Fibroblast of skin of left biceps (primary cell): ENCODE data around the gene SPOPL.
"Not testable (repeated sequence)": the region's sequence is repeated elsewhere in the genome, so short reads cannot be mapped to it uniquely, and the experiment has no call there.

ENCODE experiments used
- DNase-seq, 2 experiments: peaks; one replicate each; pipeline ENCODE4 v3.0.0-alpha.2; 2013; ENCODE audit warnings: low read depth in 2 of 2

SPOPL gene

DNA sequence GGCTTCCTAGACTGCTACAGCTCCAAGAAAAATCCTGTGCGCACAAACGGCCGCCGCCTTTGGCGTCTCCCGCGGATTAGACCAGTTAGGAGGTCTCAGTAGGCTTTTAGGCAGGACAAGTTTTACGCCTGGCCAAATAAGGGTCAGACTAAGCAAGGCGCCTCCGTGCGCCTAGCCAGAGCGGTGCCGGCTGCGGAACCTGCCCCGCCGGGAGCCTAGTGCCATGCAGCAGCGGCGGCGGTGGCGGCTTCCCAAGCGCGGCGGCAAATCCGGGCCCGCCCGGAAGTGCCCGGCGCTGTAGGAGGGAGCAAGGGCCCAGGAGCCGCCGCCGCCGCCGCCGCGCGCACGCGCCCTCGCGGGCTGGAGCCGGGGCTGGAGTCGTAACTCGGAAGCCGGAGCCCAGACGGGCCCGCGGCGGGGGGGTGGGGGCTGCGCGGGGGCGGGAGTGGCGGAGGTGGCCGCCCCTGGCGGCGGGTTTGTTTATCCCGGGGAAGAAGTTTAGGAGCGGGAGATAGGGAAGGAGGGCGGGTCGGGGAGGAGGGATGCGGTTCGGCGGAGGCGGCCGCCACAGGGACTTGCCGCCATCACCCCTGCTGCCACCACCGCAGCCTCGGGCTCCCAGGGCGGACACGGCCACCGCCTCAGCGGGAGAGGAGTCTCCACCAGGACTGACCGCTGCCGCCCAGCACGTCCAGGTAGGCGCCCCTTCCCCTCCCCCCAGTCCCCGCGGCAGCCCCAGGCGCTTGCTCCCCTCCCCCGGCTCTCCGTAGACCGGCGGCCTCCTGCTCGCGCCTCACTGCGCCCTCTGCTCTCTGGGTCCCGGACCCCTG lies at the start of gene SPOPL:
SPOPL (plus strand) TSS at position 346 of the 830 bp plus-strand sequence. CDS start 48,447 bp downstream, outside the sequence.
- peak; percentile 70 to 78 for DNase-seq

GRCh38 chr2:138452324-138452723 lies 49.2 kb upstream of the SPOPL start:
- no peak for DNase-seq

- no peak for DNase-seq
Measured at GRCh38 chr2:138453815-138454214, 47.8 kb upstream of the SPOPL start.

GRCh38 chr2:138454761-138455160 lies 46.8 kb upstream of the SPOPL start:
- DNase-seq, result no peak

- DNase-seq, result no peak
Measured at GRCh38 chr2:138455275-138455674, 46.3 kb upstream of the SPOPL start.

DNA sequence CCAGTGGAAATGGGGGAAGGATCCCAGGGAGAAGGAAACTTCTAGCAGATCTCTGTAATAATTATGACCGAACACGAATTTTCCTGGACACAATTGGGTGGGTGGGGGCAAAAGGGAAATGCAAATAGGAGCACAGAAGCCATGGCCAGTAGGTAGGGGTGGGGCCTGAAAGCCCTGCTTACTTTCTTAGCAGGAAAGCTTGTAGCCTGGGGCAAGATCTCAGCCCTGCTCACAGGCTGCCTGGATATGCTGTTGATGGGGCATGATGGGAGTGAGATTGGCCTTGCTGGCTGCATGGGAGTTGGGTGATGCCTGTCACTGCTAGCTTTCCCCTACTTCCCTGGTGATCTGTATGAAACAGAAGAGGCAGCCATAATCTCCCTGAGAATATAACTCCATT lies 45.9 kb upstream of the SPOPL start:
- DNase-seq, result no peak

GRCh38 chr2:138462689-138463088 lies 38.9 kb upstream of the SPOPL start:
- not testable (repeated sequence) for DNase-seq

- DNase-seq, result no peak
Measured at GRCh38 chr2:138468617-138469016, 33.0 kb upstream of the SPOPL start.

- DNase-seq, result no peak
Measured at GRCh38 chr2:138469411-138469810, 32.2 kb upstream of the SPOPL start.

GRCh38 chr2:138470941-138471340 lies 30.6 kb upstream of the SPOPL start:
- no peak for DNase-seq

DNA sequence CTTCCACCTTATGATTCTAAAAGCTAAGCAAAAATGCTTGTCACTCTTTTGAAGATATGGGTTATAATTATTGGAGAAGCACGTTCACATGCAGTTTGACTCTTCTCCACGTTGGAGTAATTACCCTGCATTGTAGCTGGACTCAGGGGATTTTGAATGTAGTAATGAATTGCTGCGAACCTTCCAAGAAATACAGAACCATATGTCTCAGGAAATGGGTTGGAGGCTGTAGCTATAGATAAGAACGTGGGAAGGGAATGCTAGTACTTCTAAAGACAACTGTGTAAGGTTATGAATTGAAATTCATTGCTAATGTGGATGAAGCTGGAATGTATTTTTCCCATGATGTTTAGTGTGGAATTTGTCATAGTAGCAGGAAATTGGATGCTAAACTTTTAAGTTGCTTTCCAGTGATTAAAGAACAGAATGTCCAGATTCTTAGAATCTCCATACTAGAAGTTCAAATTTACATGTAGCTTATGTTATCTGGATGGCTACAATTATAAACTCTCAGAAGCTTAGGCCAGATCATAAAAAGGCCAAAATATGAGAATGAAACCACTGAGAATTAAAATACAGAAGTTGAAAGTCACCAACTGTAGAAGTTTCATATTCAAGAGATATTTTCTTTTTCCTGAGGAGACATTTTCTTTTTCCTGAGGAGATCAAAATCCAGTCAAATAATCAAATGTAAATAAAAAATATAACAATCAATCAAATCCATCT lies 27.3 kb upstream of the SPOPL start:
- peak; percentile 7 to 12 for DNase-seq

- DNase-seq, result no peak
Measured at GRCh38 chr2:138475277-138475776, 26.2 kb upstream of the SPOPL start.

DNA sequence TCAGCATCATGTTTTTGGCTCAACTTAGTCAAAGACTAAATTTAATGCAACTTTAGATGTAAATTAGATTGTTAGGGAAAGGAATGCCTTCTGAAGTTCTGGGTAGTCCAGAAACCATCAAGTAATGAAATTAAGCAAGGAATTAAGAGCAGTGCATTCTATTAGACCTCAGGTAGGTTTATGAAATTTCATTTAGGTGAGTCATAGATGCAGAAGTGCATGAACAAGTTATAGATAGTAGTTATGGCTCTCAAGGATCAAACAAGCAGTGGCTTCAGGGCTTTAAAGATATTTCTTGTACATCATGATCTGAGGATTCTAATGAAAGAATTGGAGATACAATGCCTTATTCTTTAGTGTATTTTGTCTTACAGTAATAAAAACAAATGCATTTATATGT lies 25.4 kb upstream of the SPOPL start:
- no peak for DNase-seq

DNA sequence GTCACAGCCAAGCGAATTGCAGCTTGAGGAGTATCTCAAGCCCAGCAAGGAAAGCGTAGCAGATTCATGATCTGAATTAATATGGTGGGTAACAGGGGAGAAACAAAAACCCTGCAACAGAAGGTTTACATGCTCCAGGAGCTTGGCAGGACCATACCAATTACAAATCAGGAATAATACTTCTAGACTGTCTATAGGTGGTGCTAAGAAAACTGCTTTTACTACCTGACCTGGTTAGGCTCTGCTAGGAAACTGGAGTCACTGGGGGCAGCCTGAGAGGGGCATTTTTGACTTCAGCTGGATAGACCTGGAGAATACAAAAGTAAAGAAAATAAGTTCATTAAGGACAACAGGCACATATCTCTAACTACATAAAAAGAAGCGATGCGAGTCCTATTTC lies 24.6 kb upstream of the SPOPL start:
- no peak for DNase-seq

GRCh38 chr2:138482796-138483195 lies 18.8 kb upstream of the SPOPL start:
- not testable (repeated sequence) for DNase-seq

GRCh38 chr2:138485019-138485418 lies 16.6 kb upstream of the SPOPL start:
- no peak for DNase-seq

GRCh38 chr2:138486363-138487198 lies 15.0 kb upstream of the SPOPL start:
- DNase-seq, result no peak

DNA sequence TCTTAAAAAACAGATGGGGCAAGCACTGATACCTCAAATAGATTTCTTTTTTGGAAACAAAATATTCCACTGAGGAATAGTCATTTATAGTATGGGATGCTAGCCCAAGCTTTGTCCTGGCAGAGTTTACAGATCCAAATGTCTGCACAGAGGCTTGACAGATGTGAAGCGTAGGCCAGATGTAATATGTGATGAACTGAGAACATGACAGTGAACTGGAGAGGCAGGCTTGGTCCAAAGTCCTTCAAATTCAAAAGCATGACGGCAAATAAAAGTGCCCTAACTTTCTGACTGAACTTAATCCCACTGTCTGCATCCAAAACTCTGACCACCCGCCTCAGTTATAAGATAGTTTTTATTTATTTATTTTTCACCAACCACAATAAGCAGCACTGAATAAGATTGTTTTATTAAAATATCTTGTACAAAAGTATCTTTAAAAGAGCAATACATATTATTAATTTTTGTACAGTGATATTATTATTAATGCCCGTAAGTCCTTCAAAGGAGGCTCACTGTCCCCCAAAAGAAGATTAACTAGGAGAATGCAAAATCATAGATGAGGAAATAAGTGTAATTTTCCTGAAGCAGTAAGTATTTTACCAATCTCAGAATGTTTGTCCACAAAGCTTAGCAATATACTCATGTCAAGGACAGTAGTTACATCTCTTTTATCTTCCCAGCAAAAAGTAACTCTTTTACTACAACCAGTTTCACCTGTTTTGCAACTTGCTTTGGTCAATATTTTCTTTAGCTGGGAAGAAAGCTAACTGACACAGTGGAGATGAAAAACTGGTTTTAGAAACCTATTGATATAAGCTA lies 10.7 kb upstream of the SPOPL start:
- DNase-seq, result no peak

- no peak for DNase-seq
Measured at GRCh38 chr2:138491495-138491862, 10.1 kb upstream of the SPOPL start.

GRCh38 chr2:138492160-138492559 lies 9.4 kb upstream of the SPOPL start:
- no peak for DNase-seq

- DNase-seq, result no peak
Measured at GRCh38 chr2:138493334-138493733, 8.2 kb upstream of the SPOPL start.
